HG02571 (cell line): ENCODE results near the gene TTC28.

Experiments
- ATAC-seq: cut with Tn5 transposase; IDR thresholded peaks from one replicate; pipeline ENCODE4 v1.9.1; 2021; ENCODE audit warnings: mild to moderate bottlenecking, moderate library complexity; ENCODE audit not compliant: unreplicated experiment

TTC28 gene

DNA sequence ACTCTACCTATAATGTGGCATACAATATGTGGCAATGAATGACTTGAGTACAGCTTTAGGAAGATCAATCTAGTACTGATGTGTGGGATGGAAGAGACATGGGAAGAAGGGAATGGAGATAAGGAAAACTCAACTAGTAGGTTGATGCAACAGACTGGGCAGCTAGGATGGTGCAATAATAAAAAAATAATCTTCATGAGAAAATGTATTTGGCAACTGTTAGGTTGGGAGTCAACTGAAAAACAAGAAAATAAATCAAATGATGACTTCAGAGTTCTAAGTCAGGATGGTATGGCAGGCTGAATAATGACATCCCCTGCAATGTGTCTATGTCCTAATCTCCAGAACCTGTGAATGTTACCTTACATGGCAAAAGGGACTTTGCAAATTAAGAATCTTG is 523.8 kb downstream of the TTC28 start:
- ATAC-seq, result no peak

DNA sequence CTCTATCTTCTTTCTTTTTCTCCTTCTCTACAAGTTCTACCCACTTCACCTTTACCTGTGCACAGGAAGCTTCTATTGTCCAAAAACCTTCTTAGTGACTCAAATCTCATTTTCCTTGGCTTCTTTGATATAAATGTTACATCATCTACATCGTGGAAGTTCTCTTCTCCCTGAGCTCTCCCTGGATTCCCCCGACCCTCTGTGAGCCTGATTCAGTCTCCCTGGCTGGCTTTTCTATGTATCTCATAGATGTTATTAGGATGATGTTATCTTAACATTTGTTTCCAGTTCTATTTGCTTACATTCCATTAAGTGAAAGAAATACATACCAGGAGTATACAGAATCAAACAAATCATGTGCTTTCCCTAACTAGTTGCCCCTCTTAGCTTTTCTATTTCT is 524.8 kb downstream of the TTC28 start:
- ATAC-seq, result no peak

DNA sequence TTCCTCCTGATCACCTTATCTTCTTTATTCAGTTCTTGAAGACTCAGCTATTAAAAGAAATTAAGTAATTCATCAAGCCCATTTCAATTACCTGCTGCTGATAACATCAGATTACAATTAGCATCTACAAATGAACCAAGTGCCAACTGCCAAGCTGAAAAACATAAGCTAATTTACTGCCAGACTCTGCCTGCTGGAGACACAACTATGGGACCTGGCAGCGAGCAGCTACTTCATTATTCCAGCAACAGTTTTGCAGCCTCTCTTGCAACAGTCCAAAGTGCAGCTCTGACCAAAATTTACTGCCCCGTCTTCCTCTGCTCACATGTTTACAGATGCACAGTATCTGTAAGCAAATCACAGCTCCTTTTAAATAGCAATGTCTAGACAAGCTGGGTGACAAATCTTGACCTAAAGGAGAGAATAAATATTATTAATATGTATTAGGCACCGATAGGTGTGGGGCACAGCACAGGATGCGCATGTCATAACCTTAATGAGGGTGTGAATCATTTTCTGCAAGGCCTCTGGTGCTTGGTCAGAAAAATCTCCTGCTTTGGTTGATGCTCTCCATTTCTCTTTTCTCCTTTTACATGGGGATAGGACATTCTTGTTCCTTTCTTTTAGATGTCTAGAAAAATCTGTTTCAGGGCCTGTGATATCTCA is 528.4 kb downstream of the TTC28 start:
- ATAC-seq, result no peak

DNA sequence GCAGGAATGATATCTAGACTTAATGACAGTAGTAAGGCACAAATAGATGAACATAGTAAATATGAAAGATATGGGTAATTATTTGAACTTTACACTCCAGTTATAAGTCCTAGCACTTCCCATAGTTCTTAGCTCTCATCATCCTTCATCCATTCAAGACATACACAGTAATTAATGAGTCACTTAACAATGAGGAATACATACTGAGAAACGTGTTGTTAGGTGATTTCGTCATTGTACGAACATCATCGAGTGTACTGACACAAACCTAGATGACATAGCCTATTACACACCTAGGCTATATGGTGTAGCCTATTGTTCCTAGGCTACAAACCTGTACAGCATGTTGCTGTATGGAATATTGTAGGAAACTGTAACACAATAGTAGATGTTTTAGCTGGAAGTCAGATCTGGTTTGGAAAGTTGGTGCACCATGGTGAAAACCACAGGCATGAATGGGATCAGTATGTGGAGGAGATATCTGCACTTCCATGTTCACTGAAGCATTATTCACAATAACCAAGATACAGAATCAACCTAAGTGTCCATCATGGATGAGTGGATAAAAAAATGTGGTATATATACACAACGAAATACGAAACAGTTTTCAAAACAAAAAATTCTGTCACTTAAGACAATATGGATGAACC is 530.7 kb downstream of the TTC28 start:
- no peak for ATAC-seq

DNA sequence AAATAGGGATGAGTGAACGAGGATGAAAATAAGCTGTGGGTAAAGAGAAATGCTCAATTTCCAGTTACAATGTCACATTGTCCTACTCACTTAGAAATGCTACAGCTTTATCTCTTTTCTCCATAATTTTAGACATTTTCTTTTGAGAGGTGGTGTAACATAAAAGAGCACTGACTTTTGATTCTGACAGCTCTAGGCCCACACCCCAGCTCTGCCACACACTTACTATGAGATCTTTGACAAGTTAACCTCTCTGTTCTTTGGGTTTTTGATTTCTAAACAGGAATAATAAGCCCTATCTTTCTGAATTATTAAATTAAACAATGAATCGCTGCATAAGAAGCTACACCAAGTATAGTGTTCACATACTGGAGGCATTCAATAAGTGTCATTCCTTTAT is 532.2 kb downstream of the TTC28 start:
- no peak for ATAC-seq

DNA sequence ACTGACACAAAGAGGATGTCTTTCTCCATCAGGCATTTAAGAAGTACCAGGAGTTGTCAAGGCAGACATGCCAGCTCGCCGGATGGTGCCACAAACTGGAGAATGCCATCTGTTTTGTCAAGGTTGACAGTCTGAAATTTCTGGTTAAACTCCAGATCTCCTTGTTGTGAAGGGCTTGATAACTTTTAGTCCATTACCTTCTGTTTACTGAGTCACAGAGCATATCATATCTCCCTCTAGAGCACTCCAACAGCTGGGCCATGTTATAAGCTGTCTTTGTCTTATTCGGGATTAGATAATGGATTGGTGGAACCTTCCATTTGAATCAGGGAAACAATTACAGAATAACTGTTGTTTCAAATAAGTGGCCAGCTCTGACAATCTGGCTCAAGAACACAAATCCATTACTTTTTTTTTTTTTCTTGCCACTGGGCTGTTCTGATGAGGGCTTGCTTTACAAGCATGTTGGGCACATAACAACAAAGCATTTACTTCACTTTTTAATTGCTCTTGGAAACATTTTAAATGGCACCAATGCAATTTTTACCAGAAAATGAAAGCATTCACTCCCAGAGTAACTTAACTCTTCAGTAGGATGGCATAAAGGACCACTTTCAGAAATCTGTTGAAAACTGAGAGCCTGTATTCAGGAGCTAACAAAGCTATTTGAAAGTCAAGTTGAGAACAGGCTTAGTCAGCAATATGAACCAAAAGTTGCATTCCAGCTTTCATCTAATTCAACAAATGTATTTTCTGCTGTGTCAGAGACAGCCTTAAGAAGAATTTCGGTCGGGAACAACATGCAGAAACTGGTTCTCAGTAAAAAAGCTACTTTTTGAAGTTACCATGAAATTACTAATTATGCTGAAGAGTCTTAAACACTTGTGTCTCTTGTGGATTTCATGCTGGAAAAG is 533.0 kb downstream of the TTC28 start:
- no peak for ATAC-seq

DNA sequence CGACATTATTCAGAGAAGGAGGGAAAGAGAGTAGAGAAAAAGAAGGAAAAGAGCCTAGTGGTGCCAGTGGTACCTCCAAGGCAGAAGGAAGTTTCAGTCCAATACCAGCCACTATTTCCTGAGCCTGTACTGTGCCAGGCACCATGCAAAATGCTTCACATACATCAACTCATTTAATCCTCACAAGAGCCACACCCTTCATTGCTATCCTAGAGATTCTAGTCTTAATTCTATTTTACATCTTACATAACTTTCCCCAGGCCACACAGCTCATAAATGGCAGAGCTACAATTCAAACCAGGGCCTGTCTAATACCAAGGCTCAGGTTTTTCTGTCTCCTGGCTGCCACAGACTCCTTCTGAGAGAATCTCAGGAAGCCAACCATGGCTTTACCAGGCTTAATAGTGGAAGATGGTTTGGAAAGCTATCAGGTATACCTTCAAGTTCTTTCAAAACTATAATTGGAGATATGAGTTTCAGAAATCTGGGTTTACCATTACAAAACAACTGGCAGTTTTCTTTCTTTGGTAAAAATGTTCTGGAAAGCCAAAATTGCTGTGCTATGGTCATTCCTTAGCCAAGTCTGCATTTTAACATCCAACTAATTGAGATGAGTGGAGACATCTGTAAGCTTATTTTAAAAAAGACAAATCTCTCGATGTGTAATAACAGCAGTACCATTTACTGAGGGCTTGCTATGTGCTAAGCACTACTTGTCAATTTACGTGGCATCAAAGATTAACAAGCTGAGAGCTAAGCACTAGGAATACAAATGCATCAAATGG is 535.5 kb downstream of the TTC28 start:
- ATAC-seq, result no peak

DNA sequence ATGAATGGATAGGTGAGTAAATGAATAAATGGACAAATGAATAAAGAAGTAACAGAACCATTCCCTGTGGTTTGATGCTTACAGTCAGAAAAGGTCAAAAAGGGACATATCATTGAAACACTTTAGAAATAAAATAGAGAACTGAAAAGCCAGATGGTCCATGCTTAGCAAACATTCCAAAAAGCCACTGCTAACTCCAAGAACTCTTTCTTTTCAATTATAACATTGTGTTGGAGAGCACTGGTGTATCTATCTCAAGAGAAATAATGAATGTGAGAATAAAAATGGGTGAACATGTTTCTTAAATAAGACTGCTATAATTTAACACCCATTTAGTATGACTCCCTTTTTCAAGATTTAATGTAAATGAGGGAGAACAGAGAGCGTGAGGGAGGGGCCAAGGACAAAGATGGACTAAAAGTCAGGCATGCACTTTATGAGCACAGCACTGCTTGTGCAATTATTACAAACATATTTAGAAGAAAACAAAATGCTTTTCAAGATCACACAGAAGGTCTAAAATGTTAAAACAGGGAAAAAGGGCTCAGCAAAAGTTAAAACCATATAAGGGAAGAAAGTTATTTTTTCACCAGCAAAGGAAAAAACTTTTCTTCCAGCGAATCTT is 536.3 kb downstream of the TTC28 start:
- no peak for ATAC-seq

DNA sequence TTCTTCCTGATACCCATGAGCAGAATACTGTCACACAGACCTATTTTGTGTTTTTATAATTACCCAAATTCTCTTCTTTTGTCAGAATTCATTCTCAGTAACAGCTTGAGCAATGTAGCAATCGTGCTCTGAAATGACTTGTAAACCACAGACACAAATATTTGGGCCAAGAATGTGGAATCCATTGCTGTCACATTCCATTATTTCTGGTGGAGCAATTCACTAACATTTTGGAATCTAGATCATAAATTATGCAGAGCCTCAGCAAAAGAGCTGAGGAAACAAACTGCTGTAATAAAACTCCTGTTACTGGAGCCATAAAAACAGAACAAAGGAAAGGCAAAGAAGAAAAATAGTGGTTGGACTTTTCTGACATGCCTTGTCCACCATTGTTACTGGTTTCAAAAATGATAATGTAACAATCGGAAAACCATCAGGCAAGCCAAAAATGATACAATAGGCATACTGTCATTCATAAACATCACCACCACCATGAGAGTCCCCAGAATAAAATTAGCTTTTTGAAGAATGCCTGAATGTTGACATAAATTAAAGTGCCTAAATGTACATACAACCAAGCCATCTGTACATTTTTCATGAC is 537.2 kb downstream of the TTC28 start:
- no peak for ATAC-seq

DNA sequence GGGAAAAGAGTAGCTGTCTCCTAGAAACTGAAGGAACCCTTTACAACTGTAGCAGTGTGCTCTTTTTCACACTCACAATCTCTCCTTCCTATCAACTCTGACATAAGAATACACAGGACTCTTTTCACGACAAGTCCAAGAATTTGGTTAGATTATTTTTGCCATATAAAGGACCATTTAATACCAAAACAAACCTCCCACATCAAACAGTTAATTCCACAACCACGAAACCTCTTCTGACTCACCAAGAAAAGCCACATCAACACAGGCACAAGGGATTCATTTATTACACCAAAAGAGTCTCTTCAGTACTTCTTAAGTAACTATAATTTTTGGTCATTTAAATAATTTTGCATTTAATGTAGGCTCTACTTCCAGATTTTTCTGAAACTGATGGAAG is 538.0 kb downstream of the TTC28 start:
- no peak for ATAC-seq

DNA sequence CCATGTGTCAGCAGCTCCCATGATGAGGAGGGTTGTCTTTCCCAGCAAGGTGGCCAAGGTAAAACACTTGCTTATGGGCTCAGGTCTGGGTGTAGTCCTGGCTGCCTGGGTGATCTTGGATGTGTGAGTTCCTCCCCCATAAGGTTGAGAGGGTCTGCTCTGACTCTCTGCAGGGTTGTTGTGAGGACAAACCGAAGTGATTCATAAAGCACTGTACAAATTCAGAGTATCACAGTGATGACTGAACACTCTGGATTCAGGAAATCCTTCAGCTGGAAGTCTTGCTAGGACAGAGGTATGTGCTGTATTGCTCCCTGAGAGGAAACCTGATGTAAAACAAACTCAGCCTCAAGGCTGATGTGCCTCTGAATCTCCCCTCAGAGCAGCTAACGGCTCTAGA is 539.7 kb downstream of the TTC28 start:
- no peak for ATAC-seq

DNA sequence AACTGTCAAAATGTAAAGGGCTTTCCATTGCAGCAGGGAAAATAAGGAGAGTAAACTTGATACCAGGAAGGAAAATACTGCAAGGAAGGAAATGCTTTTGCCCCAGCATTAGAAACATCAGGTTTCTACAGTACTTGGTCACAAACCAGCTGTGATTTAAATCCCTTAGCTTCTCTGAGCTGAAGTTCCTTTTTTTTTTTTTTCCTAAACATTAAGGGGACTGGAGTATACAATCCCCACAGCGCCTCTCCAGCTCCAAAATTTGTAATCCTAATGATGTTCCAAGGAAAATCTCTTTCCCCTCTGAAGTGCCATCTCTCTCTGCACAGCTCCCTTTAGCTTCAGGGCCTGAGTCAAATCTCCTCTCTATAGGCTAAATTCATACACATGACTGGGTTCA is 540.1 kb downstream of the TTC28 start:
- ATAC-seq, result no peak

DNA sequence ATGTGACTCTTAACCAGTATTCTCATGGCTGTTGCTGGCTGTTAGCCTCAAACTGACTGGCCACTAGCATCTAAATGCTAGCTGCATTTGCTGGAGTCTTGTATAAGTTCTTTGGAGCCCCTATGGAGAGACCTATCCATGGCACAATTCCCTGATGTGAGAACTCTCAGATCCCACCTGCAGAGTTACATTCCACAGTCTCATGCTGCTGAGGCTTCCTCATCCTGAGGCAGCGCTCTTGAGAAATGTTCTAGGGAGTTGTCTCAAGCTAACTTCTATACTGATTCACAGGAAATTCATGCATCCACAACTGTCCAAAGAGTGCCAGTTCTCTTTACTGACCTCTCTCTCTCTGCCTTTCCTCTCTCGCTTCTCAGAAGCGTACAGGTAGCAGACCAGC is 542.6 kb downstream of the TTC28 start:
- no peak for ATAC-seq

DNA sequence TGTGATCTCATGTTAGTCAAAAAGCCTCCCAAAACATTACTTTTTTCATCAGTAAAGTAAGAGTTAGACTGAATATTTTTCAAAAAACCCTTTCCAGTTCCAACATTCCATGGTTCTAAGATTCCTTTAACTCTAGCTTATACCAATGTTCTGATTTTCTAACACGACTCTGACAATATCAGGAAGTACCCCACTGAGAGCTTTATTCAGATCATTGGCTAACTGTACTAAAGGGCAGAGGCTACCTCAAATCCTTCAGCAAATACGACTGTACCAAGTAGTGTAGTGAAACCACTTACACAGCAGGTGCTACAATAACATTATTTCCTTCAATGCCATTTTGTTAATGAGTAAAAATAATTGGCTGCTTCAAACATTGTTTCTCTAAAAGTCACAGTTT is 547.2 kb downstream of the TTC28 start:
- ATAC-seq, result no peak

DNA sequence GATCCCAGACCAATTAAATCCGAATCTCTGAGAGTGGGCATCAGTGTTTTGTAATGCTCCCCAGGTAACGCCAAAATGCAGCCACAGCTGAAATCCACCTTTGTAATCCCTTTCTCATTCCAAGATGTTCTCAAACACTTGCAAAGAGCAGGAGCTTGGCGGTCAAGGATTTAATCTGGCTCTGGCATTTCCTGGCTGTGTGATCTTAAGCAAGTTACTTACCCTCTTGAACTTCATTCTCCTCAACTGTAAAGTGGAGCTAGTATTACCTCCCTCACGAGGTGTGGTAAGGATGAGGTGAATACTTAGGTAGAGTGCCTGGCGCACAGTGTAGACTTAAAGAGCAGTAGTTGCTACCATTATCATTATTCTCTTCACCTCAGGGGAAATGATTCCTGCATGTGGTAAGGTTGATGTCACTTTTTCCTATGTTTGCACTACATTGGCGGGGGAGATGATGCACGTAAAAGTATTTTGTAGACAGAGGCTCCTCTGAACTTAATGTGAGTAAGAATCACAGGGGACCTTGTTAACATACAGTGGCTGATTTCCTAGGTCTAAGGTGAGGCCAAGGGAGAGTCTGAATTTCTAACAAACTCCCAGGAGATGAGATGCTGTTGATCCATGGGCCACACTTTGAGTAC is 550.2 kb downstream of the TTC28 start:
- no peak for ATAC-seq

DNA sequence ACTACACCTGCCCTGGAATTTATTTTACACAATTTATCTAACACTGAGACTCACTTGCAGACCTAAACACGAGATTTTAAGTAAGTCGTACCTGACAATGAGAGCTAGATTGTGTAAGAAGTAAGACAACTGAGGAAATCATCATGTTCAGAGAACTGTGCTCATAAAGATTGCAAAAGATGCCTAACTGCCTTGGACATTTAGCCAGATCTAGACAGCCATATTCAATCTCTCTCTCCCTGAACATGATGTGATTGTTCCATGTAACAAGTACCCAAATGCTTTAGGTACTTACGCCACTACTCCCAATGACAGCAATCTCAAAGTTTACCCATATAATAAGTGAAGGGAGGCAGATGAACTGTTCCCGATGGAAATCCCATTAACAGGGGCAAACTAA is 550.8 kb downstream of the TTC28 start:
- no peak for ATAC-seq

DNA sequence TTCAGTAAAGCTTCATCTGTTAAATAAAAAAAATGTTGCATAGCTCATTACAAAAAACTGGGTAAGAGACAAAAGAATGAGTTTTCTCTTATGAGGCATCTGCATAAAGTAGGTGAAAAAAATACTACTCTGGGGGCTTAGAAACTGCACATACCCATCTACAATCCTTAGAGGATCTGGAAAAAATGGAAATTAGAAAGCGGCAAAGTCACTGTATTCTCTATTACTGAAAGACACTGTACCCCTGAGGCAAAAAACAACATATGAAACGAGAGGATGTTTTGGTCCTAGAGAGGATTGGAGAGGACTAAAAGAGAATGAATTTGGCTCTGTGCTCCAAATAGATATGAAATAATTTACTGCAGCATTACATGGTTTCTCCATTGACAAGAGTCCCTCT is 553.8 kb downstream of the TTC28 start:
- ATAC-seq, result no peak

DNA sequence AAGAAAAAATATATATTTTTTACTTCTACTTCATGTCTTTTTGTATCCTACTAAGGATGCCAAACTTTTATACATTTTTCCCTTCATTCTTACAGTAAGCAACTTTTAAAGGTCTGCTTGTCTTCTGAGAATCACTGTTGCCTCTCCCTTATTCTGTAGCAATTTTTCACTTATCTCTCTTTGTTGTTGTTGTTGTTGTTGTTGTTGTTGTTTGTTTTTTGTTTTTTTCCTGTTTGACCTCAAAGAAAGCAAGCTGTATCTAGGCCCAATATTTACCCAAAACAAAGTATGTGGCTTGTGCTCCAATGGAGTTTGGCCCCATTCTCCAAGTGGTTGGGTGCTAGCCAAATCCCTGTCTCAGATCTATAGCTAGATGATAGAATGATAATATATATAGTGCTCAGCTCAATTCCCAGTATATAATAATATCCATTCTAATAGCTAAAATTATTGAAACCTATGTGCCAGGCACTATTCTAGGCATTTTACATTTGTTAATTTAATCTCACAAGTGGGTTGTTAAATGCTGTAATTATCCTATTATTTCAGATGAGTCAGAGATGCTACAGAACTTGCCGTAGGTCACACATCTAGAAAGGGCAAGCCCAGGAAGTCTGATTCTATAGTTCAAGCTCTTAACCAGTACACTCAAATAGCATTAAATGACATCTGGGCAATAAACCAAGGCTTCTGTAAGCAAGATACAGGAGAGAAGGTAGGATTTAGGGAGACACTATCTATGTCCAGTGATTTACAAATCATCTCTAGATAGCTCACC is 555.5 kb downstream of the TTC28 start:
- no peak for ATAC-seq
